ENCODE data around the gene SETSIP.
"Not testable (repeated sequence)": the region's sequence is repeated elsewhere in the genome, so short reads cannot be mapped to it uniquely, and the experiment has no call there.

SETSIP gene, protein sequence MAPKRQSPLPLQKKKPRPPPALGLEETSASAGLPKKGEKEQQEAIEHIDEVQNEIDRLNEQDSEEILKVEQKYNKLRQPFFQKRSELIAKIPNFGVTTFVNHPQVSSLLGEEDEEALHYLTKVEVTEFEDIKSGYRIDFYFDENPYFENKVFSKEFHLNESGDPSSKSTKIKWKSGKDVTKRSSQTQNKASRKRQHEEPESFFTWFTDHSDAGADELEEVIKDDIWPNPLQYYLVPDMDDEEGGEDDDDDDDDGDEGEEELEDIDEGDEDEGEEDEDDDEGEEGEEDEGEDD

DNA sequence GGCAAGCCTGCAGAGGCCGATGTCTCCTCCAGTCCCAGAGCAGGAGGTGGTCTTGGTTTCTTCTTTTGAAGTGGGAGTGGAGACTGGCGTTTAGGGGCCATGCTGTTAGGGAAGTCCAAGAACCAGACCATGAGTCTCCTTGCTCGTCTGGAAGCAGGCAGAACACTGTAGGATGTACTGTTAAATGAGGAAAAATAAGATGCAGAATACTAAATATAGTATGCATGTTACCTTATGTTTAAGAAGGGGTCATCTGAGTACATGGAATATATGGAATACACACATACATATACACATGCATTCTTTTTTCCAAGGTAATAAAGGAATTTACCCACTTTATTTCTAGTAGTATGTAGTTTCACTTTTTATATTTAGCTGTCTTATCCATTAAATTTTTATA, at the start of gene SETSIP:
Gene SETSIP (minus strand): TSS at position 101 of the 400 bp plus-strand sequence. CDS start 0 bp downstream, at position 101.
- no peak for DNase-seq (ENCODE audit: low read depth in 1 of 2, low spot score in 1 of 2)

DNA sequence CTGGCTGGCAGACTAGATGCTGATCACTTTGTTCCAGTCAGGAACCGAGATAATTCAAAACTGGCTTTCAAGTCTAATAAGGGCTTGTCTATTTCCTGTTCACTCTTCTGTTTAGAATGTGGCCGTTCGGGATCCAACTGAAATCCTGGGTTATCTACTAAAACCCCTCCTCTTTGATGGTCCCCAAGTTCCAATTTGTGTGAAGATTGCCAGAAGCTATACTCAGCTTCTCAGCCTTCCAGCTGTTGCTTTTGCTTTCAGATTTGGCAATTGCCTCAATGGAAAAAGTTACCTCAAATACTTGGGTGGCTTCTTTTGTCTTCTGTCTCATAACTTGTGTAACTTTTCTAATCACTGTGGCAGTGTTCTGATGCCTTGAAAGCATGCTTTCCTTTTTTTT, 48.7 kb upstream of the SETSIP start:
- DNase-seq (ENCODE audit: low read depth in 1 of 2, low spot score in 1 of 2), result no peak

DNA sequence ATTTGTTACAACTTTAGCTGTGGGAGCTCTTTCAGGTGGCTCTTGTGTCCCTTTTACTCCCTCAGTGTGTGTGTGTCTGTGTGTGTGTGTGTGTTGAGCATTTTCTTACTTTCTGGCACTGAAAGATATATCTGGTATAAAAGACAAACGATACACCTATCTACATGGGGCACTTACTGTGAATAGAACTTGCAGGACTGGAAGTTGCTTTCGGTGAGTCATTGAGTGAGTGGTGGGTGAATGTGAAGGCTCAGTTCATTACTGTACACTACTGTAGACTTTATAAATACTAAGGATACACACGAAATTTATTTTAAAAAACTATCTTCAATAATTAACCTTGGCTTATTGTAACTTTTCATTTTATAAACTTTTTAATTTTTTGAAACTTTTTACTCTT, 43.6 kb upstream of the SETSIP start:
- no peak for DNase-seq (ENCODE audit: low read depth in 1 of 2, low spot score in 1 of 2)

DNA sequence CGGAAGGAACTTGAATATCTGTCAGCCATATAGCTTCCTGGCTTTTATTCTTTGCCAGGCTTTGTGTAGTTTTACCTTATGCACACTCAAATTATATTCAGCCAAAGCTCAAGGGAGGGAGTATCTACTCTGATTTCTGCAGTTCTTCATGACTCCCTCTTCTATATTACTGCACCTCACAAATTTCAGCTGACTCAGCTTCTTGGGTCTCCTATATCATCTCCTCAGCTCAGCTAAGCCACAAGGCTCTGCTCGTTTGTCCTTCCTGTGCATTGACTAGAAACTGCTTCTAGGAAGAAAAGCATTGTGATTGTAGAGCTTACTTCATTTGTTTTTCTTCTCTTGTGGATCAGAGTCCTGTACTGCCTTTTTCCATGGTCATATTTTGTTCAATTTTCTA, 42.3 kb upstream of the SETSIP start:
- no peak for DNase-seq (ENCODE audit: low read depth in 1 of 2, low spot score in 1 of 2)

DNA sequence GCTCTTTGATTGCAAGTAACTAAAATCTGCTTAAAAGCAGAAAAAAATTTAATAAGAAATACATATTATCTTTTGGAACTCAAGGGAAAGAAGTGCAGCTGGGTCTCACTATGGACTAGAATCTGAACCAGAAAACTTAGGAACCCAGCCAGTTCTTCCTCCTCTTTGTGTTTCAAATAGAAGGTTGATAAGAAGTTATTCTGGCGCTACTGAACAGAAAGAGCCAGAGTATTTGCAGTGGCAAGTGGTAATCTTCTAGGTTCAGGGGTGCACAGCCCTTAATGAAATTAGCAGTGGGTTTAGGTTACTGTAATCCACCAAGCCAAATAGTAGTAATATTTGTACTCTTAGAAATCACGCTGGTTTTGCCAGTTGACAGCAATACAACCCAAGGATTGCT, 33.4 kb upstream of the SETSIP start:
- no peak for DNase-seq (ENCODE audit: low read depth in 1 of 2, low spot score in 1 of 2)

DNA sequence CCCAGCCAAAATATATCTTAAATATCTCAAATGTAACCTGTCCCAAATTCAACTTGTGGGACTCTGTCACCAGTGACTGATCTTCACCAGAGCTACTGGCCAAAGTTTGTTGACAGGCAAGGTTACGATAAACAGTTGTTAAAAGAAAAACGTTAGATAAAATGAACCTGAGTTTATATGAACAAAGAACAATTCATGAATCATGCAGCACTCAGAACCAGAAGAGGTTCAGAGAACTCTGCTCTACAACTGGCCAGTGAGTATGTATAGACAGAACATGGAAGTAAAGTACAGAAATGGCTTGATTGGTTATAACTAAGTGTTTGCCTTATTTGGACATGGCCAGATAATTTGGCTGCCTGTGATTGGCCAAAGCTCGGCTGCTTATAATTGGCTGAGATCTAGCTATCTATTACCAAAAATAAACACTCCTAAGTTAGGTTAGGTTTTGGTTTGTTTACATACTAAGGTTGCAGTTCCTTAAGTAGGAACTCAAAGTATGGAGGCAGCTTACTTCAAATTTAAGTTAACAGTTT, 30.4 kb upstream of the SETSIP start:
- no peak for DNase-seq (ENCODE audit: low read depth in 1 of 2, low spot score in 1 of 2)

DNA sequence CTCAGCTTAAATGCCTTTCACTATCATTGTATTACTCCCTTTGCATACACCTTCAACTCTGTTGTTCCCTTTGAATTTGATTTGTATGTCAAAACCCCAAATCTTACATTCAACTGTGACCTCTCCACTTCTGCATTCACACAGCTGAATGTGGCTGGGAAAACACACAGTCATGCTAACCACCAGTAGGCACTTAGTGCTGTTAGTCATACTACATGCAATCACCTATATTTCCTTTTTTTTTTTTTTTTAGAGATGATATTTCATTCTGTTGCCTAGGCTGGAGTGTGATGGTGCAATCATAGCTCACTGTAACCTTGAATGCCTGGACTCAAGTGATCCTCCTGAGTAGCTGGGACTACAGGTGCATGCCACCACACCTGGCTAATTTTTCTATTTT, 21.1 kb upstream of the SETSIP start:
- DNase-seq (ENCODE audit: low read depth in 1 of 2, low spot score in 1 of 2), result no peak

DNA sequence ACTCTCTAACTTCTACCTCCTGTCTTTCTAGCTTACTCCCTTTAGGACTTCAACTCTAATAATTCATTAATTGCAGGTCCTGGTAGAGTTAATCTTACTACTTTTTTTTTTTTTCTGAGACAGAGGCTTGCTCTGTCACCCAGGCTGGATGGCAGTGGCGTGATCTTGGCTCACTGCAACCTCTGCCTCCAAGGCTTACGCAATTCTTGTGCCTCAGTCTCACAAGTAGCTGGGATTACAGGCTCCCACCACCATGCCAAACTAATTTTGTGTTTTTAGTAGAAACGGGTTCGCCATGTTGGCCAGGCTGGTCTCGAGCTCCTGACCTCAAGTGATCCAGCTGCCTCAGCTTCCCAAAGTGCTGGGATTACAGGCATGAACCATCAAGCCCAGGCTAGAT, 20.7 kb upstream of the SETSIP start:
- DNase-seq (ENCODE audit: low read depth in 1 of 2, low spot score in 1 of 2), result no peak

DNA sequence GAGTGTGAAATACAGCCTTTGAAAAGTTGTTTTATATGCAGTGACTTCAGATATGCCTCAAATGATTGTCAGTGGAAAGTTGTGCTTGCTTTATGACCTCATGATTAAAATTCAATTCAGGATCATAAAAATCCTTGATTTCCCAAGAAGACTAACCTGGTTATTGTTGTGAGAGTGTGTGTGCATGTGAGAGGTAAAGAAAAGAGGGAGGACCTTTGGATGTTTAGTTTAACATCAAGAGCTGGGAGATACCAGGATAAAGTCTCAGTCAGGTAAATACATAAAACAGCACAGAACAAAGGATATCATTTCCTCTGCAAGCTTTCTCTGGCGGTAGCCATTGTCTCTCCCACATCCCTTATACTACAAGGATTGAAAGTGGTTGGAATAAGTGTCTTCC, 19.4 kb upstream of the SETSIP start:
- no peak for DNase-seq (ENCODE audit: low read depth in 1 of 2, low spot score in 1 of 2)

DNA sequence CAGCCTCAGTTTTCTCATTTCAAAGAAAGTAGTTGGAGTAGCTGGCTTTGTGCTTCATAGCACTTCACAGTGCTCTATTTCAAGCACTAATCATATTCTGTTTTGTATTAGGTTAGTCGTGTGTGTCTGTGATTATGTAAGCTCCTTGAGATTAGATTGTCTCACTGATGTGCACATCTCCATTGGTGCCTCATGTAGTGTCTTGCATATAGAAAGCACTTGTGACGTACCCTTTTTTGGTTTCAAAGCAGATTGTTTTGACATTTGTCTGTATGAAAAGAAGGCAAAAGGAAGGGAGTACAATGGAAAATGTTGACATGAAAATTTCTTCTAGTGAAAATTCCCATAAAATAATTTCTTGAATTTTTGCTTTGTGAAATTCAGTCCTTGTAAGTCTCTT, 18.9 kb upstream of the SETSIP start:
- no peak for DNase-seq (ENCODE audit: low read depth in 1 of 2, low spot score in 1 of 2)

DNA sequence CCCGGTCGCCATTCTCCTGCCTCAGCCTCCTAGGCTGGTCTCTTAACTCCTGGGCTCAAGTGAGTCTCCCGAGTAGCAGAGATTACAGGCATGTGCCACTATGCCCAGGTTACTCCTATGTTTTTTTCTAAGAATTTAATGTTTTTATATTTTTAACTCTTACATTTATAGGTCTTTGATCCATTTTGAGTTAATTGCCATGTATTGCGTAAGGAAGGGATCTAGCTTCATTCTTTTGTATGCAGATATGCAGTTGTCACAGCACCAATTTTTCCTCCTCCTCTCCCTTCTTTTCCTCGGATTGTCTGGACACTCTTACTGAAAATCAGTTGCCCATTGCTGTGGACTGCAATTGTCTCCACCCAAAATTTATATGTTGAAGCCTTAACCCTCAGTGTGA, 16.4 kb upstream of the SETSIP start:
- no peak for DNase-seq (ENCODE audit: low read depth in 1 of 2, low spot score in 1 of 2)

DNA sequence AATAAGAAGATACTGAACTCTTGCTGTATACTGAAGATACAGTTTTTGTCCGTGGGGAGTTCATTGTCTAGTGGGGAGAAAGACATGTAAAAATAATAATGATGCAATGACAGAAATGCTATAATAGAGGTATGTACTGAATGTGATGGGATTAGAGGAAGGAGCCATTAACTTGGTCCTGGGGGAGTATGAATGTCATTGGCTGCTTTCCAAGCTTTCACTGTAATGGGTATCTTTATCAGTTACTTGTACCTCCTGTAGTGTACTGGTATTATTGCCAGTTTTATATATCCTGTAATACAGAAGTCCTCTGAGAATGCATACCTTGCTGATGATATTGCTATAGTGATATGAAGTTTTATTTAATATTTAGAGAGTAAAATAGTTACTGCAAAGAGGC, 12.3 kb upstream of the SETSIP start:
- DNase-seq (ENCODE audit: low read depth in 1 of 2, low spot score in 1 of 2), result no peak

DNA sequence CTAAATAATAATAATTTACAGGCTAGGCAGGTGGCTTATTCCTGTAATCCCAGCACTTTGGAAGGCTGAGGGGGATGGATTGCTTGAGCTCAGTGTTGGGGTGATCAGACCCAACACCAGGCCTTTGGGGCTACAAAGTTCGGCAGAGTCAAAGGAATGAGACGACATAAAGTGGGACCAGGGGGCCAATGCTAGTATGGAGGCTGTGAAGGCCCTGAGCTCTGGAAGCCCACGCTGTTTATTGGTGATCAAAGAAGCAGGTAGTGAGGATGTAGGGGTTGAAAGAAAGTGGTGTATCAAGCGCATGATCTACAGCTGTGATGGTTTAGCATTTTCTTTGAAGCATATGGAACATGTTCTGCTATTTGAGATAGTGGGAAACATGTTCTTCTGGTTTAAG, 10.5 kb upstream of the SETSIP start:
- no peak for DNase-seq (ENCODE audit: low read depth in 1 of 2, low spot score in 1 of 2)

DNA sequence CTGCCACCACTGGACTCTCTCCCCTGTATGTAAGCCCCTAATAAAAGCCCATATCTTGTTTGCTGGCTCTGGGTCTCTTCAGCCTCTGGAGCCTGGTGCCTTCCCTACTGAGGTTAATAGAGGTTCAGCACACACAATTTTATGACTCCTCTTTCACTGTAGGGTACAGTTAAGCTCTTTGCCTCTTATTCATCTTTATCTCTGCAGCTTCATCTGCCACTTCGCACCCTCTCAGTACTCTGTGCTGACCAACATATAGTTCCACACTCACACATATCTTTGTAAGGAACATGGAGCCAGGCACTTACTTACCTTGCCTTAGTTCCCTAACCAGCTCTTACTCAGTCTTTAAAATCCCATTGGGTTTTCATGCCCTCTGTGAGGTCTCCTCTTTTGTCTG, 9.4 kb upstream of the SETSIP start:
- no peak for DNase-seq (ENCODE audit: low read depth in 1 of 2, low spot score in 1 of 2)

DNA sequence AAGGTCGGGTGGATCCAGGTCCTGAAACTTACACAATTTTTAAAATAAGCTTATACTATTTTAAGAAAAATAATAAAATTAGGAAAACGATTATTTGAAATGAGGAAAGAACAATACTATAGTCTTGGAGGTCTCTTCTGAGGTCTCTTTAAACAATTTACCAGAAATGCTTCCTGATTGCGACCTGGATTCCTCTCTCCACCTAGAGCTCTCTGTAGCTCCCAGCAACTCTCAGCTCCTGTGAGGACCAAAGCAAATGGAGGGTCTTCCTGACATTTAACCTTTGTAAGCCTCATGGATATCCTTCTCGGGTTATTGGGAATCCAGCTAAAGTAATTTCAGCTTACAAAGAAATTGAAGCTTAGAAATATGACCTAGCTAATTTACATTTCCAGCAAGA, 5.8 kb upstream of the SETSIP start:
- DNase-seq (ENCODE audit: low read depth in 1 of 2, low spot score in 1 of 2), result no peak

DNA sequence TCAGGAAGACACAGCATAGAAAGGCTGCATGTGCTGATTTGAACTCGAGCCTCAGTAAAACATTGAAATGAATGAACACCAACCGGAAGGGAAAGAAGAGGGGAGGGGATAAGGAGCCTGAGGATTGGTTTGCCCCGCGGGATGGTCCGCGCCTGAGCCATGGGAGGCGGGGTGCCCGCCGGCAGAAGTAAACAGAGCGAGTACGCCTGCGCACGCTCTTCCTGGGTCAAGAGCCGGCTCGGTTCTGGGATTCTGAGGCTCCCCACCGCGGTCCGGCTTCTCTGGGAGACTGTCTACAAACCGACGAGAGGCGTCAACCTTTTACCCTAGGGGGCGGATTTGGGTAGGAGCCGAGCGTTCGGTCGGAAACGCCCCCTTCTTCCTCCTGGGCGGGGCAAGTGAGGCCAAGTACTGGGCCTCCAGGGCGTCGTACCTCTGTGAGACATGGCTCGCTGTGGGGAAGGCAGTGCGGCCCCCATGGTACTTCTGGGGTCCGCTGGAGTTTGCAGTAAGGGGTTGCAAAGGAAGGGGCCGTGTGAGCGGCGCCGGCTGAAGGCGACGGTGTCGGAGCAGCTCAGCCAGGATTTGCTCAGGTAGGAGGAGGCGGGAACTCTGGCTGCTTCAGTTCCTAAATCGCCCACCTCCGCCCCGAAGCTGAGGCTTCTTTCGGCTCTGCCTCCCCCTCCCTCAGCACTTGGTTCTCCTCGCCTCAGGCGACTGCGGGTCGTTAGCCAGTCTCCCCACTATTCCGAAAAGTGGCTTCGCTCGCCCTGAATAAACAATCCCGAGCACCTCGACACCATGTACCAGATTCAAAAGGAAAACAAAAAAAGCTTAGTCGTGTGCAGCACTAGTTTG, 5.1 kb upstream of the SETSIP start, which contains the start of gene BTBD8:
Gene BTBD8 (plus strand): TSS at position 218 of the 858 bp plus-strand sequence. CDS start 227 bp downstream, at position 445.
- peak; percentile 71 to 74 for DNase-seq (ENCODE audit: low read depth in 1 of 2, low spot score in 1 of 2)

DNA sequence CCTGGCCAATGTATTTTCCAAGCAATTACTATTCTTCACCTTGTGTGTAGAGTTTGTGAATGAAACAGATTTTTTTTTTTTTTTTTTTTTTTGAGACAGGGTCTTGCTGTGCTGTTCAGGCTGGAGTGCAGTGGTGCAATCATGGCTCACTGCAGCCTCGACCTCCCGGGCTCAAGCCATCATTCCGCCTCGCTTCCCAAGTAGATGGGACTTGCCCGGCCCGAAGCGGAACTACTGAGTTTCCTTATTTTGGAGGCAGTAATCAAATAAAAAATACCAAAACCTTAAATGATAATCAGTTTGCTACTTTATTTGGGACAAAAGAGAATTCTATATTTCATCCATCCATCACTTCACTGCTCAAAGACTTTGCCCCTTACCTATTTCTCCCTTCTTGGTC, 4.2 kb upstream of the SETSIP start:
- DNase-seq (ENCODE audit: low read depth in 1 of 2, low spot score in 1 of 2), result no peak

DNA sequence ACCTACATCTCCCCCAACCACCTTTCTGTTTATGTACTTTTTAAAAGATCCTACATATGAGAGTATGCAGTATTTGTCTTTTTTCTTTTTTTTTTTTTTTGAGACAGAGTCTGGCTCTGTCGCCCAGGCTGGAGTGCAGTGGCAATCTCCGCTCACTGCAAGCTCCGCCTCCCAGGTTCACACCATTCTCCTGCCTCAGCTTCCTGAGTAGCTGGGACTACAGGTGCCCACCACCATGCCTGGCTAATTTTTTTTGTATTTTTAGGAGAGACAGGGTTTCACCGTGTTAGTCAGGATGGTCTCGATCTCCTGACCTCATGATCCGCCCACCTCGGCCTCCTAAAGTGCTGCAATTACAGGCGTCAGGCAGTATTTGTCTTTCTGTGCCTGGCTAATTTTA, 2.9 kb upstream of the SETSIP start:
- not testable (repeated sequence) for DNase-seq (ENCODE audit: low read depth in 1 of 2, low spot score in 1 of 2)

DNA sequence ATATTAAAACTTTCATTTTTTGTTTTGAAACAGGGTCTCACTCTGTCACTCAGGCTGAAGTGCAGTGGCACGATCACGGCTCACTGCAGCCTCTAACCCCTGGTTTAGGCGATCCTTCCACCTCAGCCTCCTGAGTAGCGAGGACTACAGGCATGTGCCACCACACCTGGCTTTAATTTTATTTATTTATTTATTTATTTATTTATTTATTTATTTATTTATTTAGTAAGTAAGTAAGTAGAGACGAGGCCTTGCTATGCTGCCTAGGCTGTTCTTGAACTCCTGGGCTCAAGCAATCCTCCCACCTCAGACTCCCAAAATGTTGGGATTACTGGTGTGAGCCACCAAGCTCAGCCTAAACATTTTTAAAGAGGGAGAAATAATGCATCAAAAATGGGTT, 1.2 kb upstream of the SETSIP start:
- DNase-seq (ENCODE audit: low read depth in 1 of 2, low spot score in 1 of 2), result no peak

DNA sequence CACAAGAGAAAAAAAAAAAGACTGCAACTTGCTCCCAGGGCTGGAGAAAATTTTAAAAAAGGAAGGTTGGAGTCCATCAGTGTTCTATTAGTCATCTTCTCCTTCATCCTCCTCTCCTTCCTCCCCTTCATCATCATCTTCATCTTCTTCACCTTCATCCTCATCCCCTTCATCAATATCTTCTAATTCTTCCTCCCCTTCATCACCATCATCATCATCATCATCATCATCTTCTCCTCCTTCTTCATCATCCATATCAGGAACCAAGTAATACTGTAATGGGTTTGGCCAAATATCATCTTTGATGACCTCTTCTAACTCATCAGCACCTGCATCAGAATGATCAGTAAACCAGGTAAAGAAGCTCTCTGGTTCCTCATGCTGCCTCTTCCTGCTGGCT, 765 bp downstream of the SETSIP start:
- not testable (repeated sequence) for DNase-seq (ENCODE audit: low read depth in 1 of 2, low spot score in 1 of 2)

DNA sequence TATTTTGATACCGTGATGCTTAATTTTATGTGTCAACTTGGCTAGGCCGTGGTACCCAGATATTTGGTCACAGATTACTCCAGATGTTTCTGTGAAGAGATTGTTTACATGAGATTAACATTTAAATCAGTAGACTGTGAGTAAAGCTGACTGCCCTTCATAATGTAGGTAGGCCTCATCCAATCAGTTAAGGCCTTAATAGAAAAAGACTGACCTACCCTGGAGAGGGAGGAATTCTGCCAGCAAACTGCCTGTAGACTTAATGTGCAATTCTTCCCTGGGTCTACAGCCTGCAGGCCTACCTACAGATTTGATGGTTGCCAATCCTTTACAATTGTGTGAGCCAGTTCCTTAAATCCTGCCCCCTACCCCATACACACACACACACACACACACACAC, 4.3 kb downstream of the SETSIP start:
- DNase-seq (ENCODE audit: low read depth in 1 of 2, low spot score in 1 of 2), result no peak

DNA sequence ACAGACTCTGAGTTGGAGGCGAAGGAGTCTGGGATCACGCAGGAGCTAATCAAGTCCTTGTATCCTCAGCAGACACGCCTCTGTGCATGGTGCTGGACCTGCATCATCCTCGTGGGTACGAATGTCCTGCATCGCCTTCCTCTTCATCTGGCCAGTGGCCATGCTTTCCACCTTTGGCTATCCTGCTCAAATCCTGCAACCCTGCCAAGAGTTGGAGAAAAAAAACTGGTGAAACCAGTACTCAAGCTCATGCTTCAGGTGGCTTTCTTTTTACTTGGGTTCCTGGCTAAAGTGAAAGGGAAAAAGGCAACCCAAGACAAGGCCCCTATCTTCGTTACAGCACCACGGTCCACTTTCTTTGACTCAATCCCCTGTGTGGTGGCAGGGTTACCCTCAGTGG, 8.9 kb downstream of the SETSIP start:
- DNase-seq (ENCODE audit: low read depth in 1 of 2, low spot score in 1 of 2), result no peak
